ENCODE results near the gene ANKRD29. TPM values are rescaled to one million over a fixed set of nuclear protein-coding genes. Genes with fewer than 3 reads are reported as not detected.

ANKRD29 gene
- total and polyA plus RNA-seq, 2 donors (not counting 1 experiment from before 2014, with no cell fraction given) = 2.0 to 6.9 TPM

DNA sequence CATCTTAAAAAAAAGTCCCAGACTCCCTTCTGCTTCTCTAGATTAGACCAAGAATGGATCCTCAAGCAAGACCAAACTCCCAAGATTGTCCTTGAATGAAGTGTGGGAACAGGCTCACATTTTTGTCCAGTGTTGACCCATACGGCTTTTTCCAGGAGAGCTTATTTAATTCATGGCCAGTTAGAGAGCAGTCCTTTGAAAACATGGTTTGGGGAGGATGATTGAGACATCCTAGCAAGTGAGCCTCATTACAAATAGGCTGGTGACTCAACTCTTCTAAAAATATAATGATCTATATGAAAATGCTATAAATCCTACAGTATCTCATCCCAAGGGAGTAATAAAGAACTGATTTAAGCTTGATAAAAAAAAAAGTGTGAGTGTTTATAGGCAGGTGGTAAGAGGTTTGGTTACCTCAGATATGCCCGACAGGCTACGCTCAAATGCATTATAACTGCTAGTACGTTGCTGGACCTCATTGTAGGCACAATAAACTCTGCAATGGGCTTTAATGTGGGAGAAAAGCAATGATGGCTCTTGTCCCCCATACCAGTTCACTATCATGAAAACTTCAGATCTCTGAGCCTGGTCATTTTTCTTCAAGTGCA is 17.0 kb downstream of the ANKRD29 start:
- no peak overlapping the region for H3K4me2 ChIP-seq (ENCODE audit: extremely low read depth, insufficient read depth, low read length)
- H4K20me1 ChIP-seq (ENCODE audit: control insufficient read depth, extremely low read depth, insufficient read depth, low read length) = no peaks in the 10 kb centered on the region
- H3K4me1 ChIP-seq (ENCODE audit: control insufficient read depth, extremely low read depth, insufficient read depth, low read length) = no peaks in the 10 kb centered on the region
- H3K9ac ChIP-seq (ENCODE audit: insufficient read depth, low read length) = no peak overlapping the region
- H2AFZ ChIP-seq (ENCODE audit: low read length) = no peak overlapping the region
- H3K4me3 ChIP-seq (replicated peaks in 1 of 4; ENCODE audit: control extremely low read depth in 1 of 4, insufficient read depth in 1 of 4, low read depth in 3 of 4, low read length in 4 of 4) = no peak overlapping the region
- no peaks in the 10 kb centered on the region for H3K9me3 ChIP-seq (ENCODE audit: control insufficient read depth, insufficient read depth, low read depth, low read length)
- no peaks in the 10 kb centered on the region for H3K36me3 ChIP-seq (ENCODE audit: control insufficient read depth, insufficient read depth, low read length)
- H3K27me3 ChIP-seq (ENCODE audit: control insufficient read depth, insufficient read depth, low read length) = peaks cover 8% of the 10 kb centered on the region
- TF ChIP-seq EZH2 (IDR thresholded peaks at IDR 0.05; ENCODE audit: low read length, missing control alignments) = no peak
- DNase-seq (ENCODE audit: low read depth in 2 of 2) = no peak
- no peaks in the 10 kb centered on the region for H3K79me2 ChIP-seq (ENCODE audit: control insufficient read depth, insufficient read depth, low read length)
- H3K27ac ChIP-seq (ENCODE audit: insufficient read depth, low read length) = no peak overlapping the region

DNA sequence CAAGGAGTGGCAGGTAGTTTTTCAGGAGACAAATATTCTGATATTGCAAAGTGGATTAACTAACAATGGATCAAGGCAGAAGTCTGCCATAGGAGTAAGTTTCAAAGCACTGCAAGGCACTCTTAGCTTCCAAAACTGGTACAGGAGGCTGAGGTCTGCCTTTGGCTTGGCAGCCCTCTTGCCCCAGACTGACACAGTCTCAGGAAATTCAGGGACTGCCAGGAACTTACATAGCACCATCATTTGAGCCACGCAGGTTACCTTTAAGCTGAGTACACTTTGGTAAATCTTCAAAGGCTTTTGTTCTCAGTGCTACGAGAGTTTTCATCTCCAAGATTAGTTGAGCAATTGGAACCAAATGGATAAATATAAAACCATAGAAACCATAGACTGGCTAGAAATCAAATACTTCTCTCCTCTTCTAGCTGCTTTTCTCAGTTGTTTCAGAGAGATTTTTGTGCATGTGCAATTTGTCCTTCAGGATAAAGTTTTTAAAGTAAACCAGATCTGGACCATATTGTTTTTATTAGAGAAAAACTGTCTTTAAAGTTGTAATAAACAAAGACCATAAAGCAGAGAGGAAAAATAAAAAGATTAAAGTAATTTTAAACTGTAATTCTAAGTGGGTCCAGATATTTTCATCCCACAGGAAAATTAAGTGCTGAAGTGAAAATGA is 18.8 kb downstream of the ANKRD29 start:
- no peaks in the 10 kb centered on the region for H3K36me3 ChIP-seq (ENCODE audit: control insufficient read depth, insufficient read depth, low read length)
- no peak overlapping the region for H3K27ac ChIP-seq (ENCODE audit: insufficient read depth, low read length)
- H4K20me1 ChIP-seq (ENCODE audit: control insufficient read depth, extremely low read depth, insufficient read depth, low read length) = no peaks in the 10 kb centered on the region
- peaks cover 8% of the 10 kb centered on the region for H3K27me3 ChIP-seq (ENCODE audit: control insufficient read depth, insufficient read depth, low read length)
- no peaks in the 10 kb centered on the region for H3K79me2 ChIP-seq (ENCODE audit: control insufficient read depth, insufficient read depth, low read length)
- no peaks in the 10 kb centered on the region for H3K9me3 ChIP-seq (ENCODE audit: control insufficient read depth, insufficient read depth, low read depth, low read length)
- no peaks in the 10 kb centered on the region for H3K4me1 ChIP-seq (ENCODE audit: control insufficient read depth, extremely low read depth, insufficient read depth, low read length)
- no peak overlapping the region for H2AFZ ChIP-seq (ENCODE audit: low read length)
- TF ChIP-seq, protein P1, sequence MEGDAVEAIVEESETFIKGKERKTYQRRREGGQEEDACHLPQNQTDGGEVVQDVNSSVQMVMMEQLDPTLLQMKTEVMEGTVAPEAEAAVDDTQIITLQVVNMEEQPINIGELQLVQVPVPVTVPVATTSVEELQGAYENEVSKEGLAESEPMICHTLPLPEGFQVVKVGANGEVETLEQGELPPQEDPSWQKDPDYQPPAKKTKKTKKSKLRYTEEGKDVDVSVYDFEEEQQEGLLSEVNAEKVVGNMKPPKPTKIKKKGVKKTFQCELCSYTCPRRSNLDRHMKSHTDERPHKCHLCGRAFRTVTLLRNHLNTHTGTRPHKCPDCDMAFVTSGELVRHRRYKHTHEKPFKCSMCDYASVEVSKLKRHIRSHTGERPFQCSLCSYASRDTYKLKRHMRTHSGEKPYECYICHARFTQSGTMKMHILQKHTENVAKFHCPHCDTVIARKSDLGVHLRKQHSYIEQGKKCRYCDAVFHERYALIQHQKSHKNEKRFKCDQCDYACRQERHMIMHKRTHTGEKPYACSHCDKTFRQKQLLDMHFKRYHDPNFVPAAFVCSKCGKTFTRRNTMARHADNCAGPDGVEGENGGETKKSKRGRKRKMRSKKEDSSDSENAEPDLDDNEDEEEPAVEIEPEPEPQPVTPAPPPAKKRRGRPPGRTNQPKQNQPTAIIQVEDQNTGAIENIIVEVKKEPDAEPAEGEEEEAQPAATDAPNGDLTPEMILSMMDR (conservative IDR thresholded peaks at IDR 0.05 in 1 of 2, IDR thresholded peaks at IDR 0.05 in 1 of 2; ENCODE audit: low read depth in 1 of 2, low read length in 2 of 2) = no peak
- TF ChIP-seq EZH2 (IDR thresholded peaks at IDR 0.05; ENCODE audit: low read length, missing control alignments) = no peak
- H3K9ac ChIP-seq (ENCODE audit: insufficient read depth, low read length) = no peak overlapping the region
- H3K4me2 ChIP-seq (ENCODE audit: extremely low read depth, insufficient read depth, low read length) = no peak overlapping the region
- DNase-seq (ENCODE audit: low read depth in 2 of 2) = no peak
- no peak overlapping the region for H3K4me3 ChIP-seq (replicated peaks in 1 of 4; ENCODE audit: control extremely low read depth in 1 of 4, insufficient read depth in 1 of 4, low read depth in 3 of 4, low read length in 4 of 4)

DNA sequence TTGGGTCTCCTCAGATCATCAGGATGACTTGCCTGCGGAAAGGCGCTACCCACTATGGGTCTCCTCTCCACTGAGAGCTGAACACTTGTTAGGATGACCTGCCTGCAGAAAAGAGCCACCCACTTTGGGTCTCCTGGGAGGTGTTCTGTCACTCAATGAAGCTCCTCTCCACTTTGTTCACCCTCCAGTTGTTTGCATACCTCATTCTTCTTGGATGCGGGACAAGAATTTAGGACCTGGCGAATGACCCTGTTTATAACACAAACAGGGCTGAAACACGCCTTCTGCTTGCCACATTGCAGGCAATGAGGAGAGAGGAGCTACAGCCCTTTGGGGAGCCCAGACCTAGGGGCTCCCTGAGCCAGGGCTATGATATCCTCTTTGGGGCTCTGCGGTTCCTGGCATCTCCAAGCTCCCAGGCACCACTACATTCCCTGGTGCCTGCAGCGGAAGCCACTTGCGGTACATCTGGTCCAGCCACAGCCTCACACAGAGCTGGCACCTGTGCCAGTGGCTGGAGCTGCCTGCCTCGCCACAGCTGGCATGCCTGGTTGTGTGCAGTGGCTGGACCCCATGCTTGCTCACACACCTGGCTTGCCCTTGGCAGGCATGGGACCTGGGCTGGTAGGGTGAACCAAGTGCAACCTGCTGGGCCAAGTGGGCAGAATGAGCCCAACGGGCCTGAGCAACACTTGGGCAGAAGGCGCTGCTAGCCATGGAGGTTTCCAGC is 20.6 kb downstream of the ANKRD29 start:
- Histone ChIP-seq H3K27ac (ENCODE audit: insufficient read depth, low read length) (no peak overlapping the region), H3K79me2 (ENCODE audit: control insufficient read depth, insufficient read depth, low read length) (no peaks in the 10 kb centered on the region), H2AFZ (ENCODE audit: low read length) (no peak overlapping the region), H4K20me1 (ENCODE audit: control insufficient read depth, extremely low read depth, insufficient read depth, low read length) (no peaks in the 10 kb centered on the region), H3K27me3 (ENCODE audit: control insufficient read depth, insufficient read depth, low read length) (peaks cover 6% of the 10 kb centered on the region), H3K4me2 (ENCODE audit: extremely low read depth, insufficient read depth, low read length) (no peak overlapping the region), H3K4me3 (replicated peaks in 1 of 4; ENCODE audit: control extremely low read depth in 1 of 4, insufficient read depth in 1 of 4, low read depth in 3 of 4, low read length in 4 of 4) (no peak overlapping the region), H3K9me3 (ENCODE audit: control insufficient read depth, insufficient read depth, low read depth, low read length) (no peaks in the 10 kb centered on the region), H3K36me3 (ENCODE audit: control insufficient read depth, insufficient read depth, low read length) (no peaks in the 10 kb centered on the region), H3K9ac (ENCODE audit: insufficient read depth, low read length) (no peak overlapping the region), H3K4me1 (ENCODE audit: control insufficient read depth, extremely low read depth, insufficient read depth, low read length) (no peaks in the 10 kb centered on the region)
- TF ChIP-seq, protein P1 (conservative IDR thresholded peaks at IDR 0.05 in 1 of 2, IDR thresholded peaks at IDR 0.05 in 1 of 2; ENCODE audit: low read depth in 1 of 2, low read length in 2 of 2) = no peak
- TF ChIP-seq EZH2 (IDR thresholded peaks at IDR 0.05; ENCODE audit: low read length, missing control alignments) = no peak
- no peak for DNase-seq (ENCODE audit: low read depth in 2 of 2)

All from fibroblast of lung (primary cell).